ENCODE measurements around the gene RPL36A. TPM values are rescaled to one million over a fixed set of nuclear protein-coding genes. Genes with fewer than 3 reads are reported as not detected.

RPL36A gene
- polyA plus RNA-seq, 3 donors, result 1,474 to 1,562 (median 1,481) TPM

- no peak for DNase-seq (ENCODE audit: low read depth in 3 of 3, low spot score in 2 of 3)
Observed at GRCh38 chrX:101430457-101431078, 39.8 kb downstream of the RPL36A start.

GRCh38 chrX:101442085-101442484 is 51.3 kb downstream of the RPL36A start:
- no peak for DNase-seq (ENCODE audit: low read depth in 3 of 3, low spot score in 2 of 3)

Other genes with a start within 250 kb of the RPL36A start
- 1 to 10 TPM; 1.7 to 1.9 (median 1.8) TPM for gene DRP2, start 171.2 kb upstream of the RPL36A start, polyA plus RNA-seq (ENCODE audit: insufficient read length in 3 of 3)
- under 1 TPM; 0.44 to 0.58 (median 0.52) TPM for gene TAF7L, start 99.7 kb upstream of the RPL36A start, polyA plus RNA-seq (ENCODE audit: insufficient read length in 3 of 3)
- 10 to 100 TPM; 19.1 to 19.5 (median 19.2) TPM for gene TIMM8A, start 42.3 kb upstream of the RPL36A start, polyA plus RNA-seq (ENCODE audit: insufficient read length in 3 of 3)
- gene BTK, start 4.8 kb upstream of the RPL36A start, polyA plus RNA-seq (ENCODE audit: insufficient read length in 3 of 3), result 1 to 10 TPM; 1.5 to 2.4 (median 1.7) TPM
- 10 to 100 TPM; 31.5 to 37.3 (median 32.8) TPM for gene GLA, start 16.9 kb downstream of the RPL36A start, polyA plus RNA-seq (ENCODE audit: insufficient read length in 3 of 3)
- gene HNRNPH2, start 17.2 kb downstream of the RPL36A start, polyA plus RNA-seq (ENCODE audit: insufficient read length in 3 of 3), result 100 to 1,000 TPM; 157 to 169 (median 168) TPM
- 10 to 100 TPM; 17.3 to 21.8 (median 17.8) TPM for gene ARMCX4, start 94.4 kb downstream of the RPL36A start, polyA plus RNA-seq (ENCODE audit: insufficient read length in 3 of 3)
- 10 to 100 TPM; 47.7 to 51.4 (median 50.5) TPM for gene ARMCX1, start 159.5 kb downstream of the RPL36A start, polyA plus RNA-seq (ENCODE audit: insufficient read length in 3 of 3)
- 10 to 100 TPM; 84.9 to 90.1 (median 88.4) TPM for gene ARMCX6, start 227.0 kb downstream of the RPL36A start, polyA plus RNA-seq (ENCODE audit: insufficient read length in 3 of 3)
- gene ARMCX3, start 232.1 kb downstream of the RPL36A start, polyA plus RNA-seq (ENCODE audit: insufficient read length in 3 of 3), result 100 to 1,000 TPM; 116 to 124 (median 118) TPM

Data from right renal cortex interstitium (tissue), 3 donors.